DOHH2 (cell line): ENCODE measurements around the gene LCN10.
A peak's percentile ranks its signal among the peaks of the same experiment; 100 is the strongest.
"Not testable (repeated sequence)": the region's sequence is repeated elsewhere in the genome, so short reads cannot be mapped to it uniquely, and the experiment has no call there.

Experiments
- H3F3A ChIP-seq: fragments of 200-600 bp; sonication (generic), shearing (Covaris generic); 2 replicates; pipeline ENCODE4 v1.6.0; 2016; ENCODE audit warnings: antibody characterized with exemption, mild to moderate bottlenecking; ENCODE audit not compliant: control insufficient read depth, insufficient read depth
- H3K27ac ChIP-seq: fragments of 200-600 bp; sonication (generic); 2 replicates; pipeline ENCODE4 v1.5.1; 2014; ENCODE audit warnings: low read depth, mild to moderate bottlenecking, low read length, moderate library complexity
- H3K27me3 ChIP-seq: fragments of 200-600 bp; sonication (generic); 2 replicates; pipeline ENCODE4 v1.6.1; 2014; ENCODE audit warnings: mild to moderate bottlenecking, low read length, mixed read lengths; ENCODE audit not compliant: control insufficient read depth
- H3K36me3 ChIP-seq: fragments of 200-600 bp; sonication (generic); 2 replicates; pipeline ENCODE4 v1.6.1; 2014; ENCODE audit warnings: mild to moderate bottlenecking, low read length, moderate library complexity, mixed read lengths; ENCODE audit not compliant: control insufficient read depth
- H3K4me1 ChIP-seq: fragments of 200-600 bp; sonication (generic); 2 replicates; pipeline ENCODE4 v1.6.1; 2014; ENCODE audit warnings: mild to moderate bottlenecking, low read length, mixed read lengths; ENCODE audit not compliant: control insufficient read depth
- H3K4me2 ChIP-seq: fragments of 200-600 bp; sonication (generic); 2 replicates; pipeline ENCODE4 v1.6.0; 2014; ENCODE audit warnings: mild to moderate bottlenecking, low read length, moderate library complexity
- H3K4me3 ChIP-seq: fragments of 200-600 bp; sonication (generic); 2 replicates; pipeline ENCODE4 v1.5.1; 2014; ENCODE audit warnings: mild to moderate bottlenecking, low read length, mixed read lengths
- H3K79me2 ChIP-seq: fragments of 200-600 bp; sonication (generic); 2 replicates; pipeline ENCODE4 v1.6.1; 2014; ENCODE audit warnings: mild to moderate bottlenecking, low read length, mixed read lengths; ENCODE audit not compliant: control insufficient read depth
- H3K9me2 ChIP-seq: fragments of 200-600 bp; sonication (generic); replicated peaks from 2 replicates; pipeline ENCODE4 v1.6.1; 2014; ENCODE audit warnings: mild to moderate bottlenecking, low read length, mixed read lengths; ENCODE audit not compliant: control insufficient read depth
- H3K9me3 ChIP-seq: fragments of 200-600 bp; sonication (generic); 2 replicates; pipeline ENCODE4 v1.6.1; 2014; ENCODE audit warnings: antibody characterized with exemption, low read length, mixed read lengths; ENCODE audit not compliant: control insufficient read depth, insufficient read depth
- H4K20me1 ChIP-seq: fragments of 200-600 bp; sonication (generic); 2 replicates; pipeline ENCODE4 v1.6.0; 2014; ENCODE audit warnings: low read depth, mild to moderate bottlenecking, antibody characterized with exemption, low read length, moderate library complexity; ENCODE audit not compliant: control insufficient read depth, insufficient read depth
- CTCF ChIP-seq: fragments of 200-600 bp; sonication (generic); IDR thresholded peaks from one replicate; pipeline ENCODE4 v1.5.1; 2014; ENCODE audit warnings: antibody characterized with exemption, mild to moderate bottlenecking, low read depth, low read length; ENCODE audit not compliant: poor library complexity, severe bottlenecking
- EZH2phosphoT487 ChIP-seq: fragments of 200-600 bp; sonication (generic); IDR thresholded peaks from 2 replicates; pipeline ENCODE4 v1.6.1; 2017; ENCODE audit warnings: borderline replicate concordance, mild to moderate bottlenecking, antibody characterized with exemption, low read length, moderate library complexity, mixed read lengths

The LCN10 gene

GRCh38 chr9:136773386-136774044 lies 30.8 kb upstream of the LCN10 start:
- H3K4me2 ChIP-seq = peak overlapping the region; percentile 45
- H3K9me3 ChIP-seq = peaks cover 14% of the 10 kb centered on the region; the same call in 1 of the 2 replicates
- no peak for TF ChIP-seq EZH2phosphoT487
- no peak for TF ChIP-seq CTCF
- H4K20me1 ChIP-seq = no peaks in the 10 kb centered on the region
- H3K27me3 ChIP-seq = peaks cover 13% of the 10 kb centered on the region
- no peaks in the 10 kb centered on the region for H3K9me2 ChIP-seq
- peaks cover 17% of the 10 kb centered on the region for H3K4me1 ChIP-seq
- no peak overlapping the region for H3K27ac ChIP-seq
- H3K36me3 ChIP-seq = peaks cover 2% of the 10 kb centered on the region; the same call in 1 of the 2 replicates
- H3K4me3 ChIP-seq = peak overlapping the region; percentile 36; the same call in 1 of the 2 replicates
- H3F3A ChIP-seq = no peaks in the 10 kb centered on the region
- H3K79me2 ChIP-seq = no peaks in the 10 kb centered on the region

GRCh38 chr9:136771907-136772415 lies 29.2 kb upstream of the LCN10 start:
- H4K20me1 ChIP-seq = no peaks in the 10 kb centered on the region
- H3K79me2 ChIP-seq = no peaks in the 10 kb centered on the region
- peaks cover 9% of the 10 kb centered on the region for H3K27me3 ChIP-seq
- H3K9me3 ChIP-seq = peaks cover 14% of the 10 kb centered on the region; the same call in 1 of the 2 replicates
- TF ChIP-seq EZH2phosphoT487 (no peak), CTCF (no peak)
- no peaks in the 10 kb centered on the region for H3K9me2 ChIP-seq
- peaks cover 33% of the 10 kb centered on the region for H3K4me1 ChIP-seq
- peaks cover 2% of the 10 kb centered on the region; the same call in 1 of the 2 replicates for H3K36me3 ChIP-seq
- H3K4me3 ChIP-seq = no peak overlapping the region
- no peak overlapping the region for H3K4me2 ChIP-seq
- no peak overlapping the region for H3K27ac ChIP-seq
- H3F3A ChIP-seq = peaks cover 12% of the 10 kb centered on the region

DNA sequence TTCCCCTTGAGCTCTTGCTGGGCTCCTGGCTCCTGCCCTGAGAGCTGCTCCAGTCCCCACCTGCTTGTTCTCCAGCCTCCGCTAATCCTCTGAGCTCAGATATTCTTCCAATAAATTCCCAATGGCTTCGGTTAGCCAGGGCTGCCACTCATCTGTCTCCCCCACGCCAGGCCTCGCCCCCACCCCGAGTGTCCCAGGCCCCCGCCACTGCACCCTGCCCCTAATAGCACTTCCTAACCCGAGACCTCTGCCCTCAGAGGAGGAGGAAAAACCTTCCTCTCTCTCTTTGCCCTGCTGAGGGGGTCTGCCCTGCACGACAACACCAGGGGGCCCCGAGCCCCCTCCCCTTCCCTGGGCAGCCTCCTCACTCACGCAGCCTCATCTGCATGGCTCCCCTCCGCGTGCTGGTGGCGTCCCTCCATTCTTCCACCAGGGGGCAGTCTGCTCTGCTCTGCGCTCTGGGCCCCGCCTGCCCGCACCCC lies 27.0 kb upstream of the LCN10 start:
- Histone ChIP-seq H3K27ac (no peak overlapping the region), H3F3A (peaks cover 13% of the 10 kb centered on the region), H3K4me2 (peak overlapping the region; percentile 55), H3K9me3 (peaks cover 14% of the 10 kb centered on the region; the same call in 1 of the 2 replicates), H3K79me2 (no peaks in the 10 kb centered on the region), H3K27me3 (peaks cover 9% of the 10 kb centered on the region), H3K36me3 (peaks cover 2% of the 10 kb centered on the region; the same call in 1 of the 2 replicates), H3K4me3 (no peak overlapping the region), H3K9me2 (no peaks in the 10 kb centered on the region), H3K4me1 (peaks cover 42% of the 10 kb centered on the region), H4K20me1 (no peaks in the 10 kb centered on the region)
- peak; percentile 70 for TF ChIP-seq CTCF
- no peak for TF ChIP-seq EZH2phosphoT487

DNA sequence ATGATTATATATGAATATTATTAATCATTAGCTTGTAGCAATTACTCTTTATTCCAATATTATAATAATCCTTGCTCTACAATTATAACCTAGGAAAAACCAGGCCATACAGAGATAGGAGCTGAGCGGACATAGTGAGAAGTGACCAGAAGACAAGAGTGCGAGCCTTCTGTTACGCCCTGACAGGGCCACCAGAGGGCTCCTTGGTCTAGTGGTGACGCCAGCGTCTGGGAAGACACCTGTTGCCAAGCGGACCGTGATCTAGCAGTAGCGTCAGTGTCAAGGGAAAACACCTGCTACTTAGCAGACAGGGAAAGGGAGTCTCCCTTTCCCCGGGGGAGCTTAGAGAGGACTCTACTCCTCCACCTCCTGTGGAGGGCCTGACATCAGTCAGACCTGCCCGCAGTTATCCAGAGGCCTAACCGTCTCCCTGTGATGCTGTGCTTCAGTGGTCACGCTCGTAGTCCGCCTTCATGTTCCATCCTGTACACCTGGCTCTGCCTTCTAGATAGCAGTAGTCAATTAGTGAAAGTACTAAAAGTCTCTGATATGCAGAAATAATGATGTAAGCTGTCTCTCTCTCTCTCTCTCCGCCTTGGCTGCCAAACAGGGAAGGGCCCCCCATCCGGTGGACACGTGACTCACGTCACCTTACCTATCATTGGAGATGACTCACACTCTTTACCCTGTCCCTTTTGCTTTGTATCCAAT lies 23.8 kb upstream of the LCN10 start:
- Histone ChIP-seq H3K4me2 (peak overlapping the region; percentile 54), H3K27me3 (peaks cover 17% of the 10 kb centered on the region), H3F3A (peaks cover 13% of the 10 kb centered on the region), H3K27ac (0 out of 2 replicates have a peak overlapping the region, but pooled peaks have one; percentile 15), H3K4me1 (peaks cover 38% of the 10 kb centered on the region), H3K4me3 (0 out of 2 replicates have a peak overlapping the region, but pooled peaks have one; percentile 22)
- not testable (repeated sequence) for H3K36me3 ChIP-seq, H3K79me2 ChIP-seq, H3K9me3 ChIP-seq, H4K20me1 ChIP-seq, H3K9me2 ChIP-seq

DNA sequence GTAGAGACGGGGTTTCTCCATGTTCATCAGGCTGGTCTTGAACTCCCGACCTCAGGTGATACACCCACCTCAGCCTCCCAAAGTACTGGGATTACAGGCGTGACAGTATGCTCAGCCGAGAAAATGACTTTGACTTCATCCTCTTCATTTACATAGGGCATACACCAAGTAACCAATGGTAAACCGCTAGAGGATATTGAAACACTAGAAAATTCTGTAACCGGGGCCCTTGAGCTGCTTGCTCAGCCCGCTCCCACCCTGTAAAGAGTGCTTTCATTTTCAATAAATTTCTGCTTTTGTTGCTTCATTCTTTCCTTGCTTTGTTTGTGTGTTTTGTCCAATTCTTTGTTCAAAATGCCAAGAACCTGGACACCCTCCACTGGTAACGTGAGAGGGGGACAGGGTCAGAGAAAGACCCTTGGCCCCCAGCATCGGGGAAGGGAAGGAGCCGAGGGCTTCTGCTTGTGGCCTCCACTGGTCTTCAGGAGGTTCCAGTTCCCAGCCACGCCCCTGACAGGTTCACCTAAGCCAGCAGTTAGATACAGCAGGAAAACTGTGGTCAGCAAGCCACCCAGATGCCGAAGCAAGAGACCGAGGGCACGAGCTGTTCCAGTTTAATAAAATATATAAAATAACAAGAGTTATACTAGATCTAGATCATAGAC lies 23.1 kb upstream of the LCN10 start:
- not testable (repeated sequence) for H3K79me2 ChIP-seq, H3K9me3 ChIP-seq, H3K4me3 ChIP-seq, H3K27ac ChIP-seq, H3K9me2 ChIP-seq, H3K36me3 ChIP-seq, H4K20me1 ChIP-seq, H3K4me2 ChIP-seq
- Histone ChIP-seq H3K4me1 (peaks cover 41% of the 10 kb centered on the region), H3F3A (peaks cover 13% of the 10 kb centered on the region), H3K27me3 (peaks cover 17% of the 10 kb centered on the region)
